Skeletal muscle tissue (tissue), 4 donors: ENCODE data around the gene TMEM253. TPM values are rescaled to one million over a fixed set of nuclear protein-coding genes. Genes with fewer than 3 reads are reported as not detected.

Experiments used
- H3K27ac ChIP-seq: one replicate; pipeline ENCODE4 v1.7.0; 2013; ENCODE audit warnings: mild to moderate bottlenecking, low read depth, low read length, inconsistent platforms
- H3K27me3 ChIP-seq, 3 donors: one replicate each; pipeline ENCODE4 v1.7.0; 2013; ENCODE audit warnings: low read length in 3 of 3; ENCODE audit not compliant: control insufficient read depth in 3 of 3, insufficient read depth in 3 of 3
- H3K36me3 ChIP-seq, 3 donors: one replicate each; pipeline ENCODE4 v1.7.0; 2013; ENCODE audit warnings: low read length in 3 of 3; ENCODE audit not compliant: control insufficient read depth in 3 of 3, insufficient read depth in 3 of 3
- H3K4me1 ChIP-seq, 3 donors: one replicate each; pipeline ENCODE4 v1.7.0; 2013; ENCODE audit warnings: low read length in 3 of 3, mild to moderate bottlenecking in 3 of 3; ENCODE audit not compliant: control insufficient read depth in 3 of 3, insufficient read depth in 3 of 3
- H3K4me3 ChIP-seq, 3 donors: one replicate each; pipeline ENCODE4 v1.7.0; 2013; ENCODE audit warnings: low read length in 3 of 3
- H3K9ac ChIP-seq, 3 donors: one replicate each; pipeline ENCODE4 v1.7.0; 2013; ENCODE audit warnings: low read length in 3 of 3, mild to moderate bottlenecking in 3 of 3, moderate library complexity in 2 of 3, low read depth in 1 of 3
- H3K9me3 ChIP-seq, 3 donors: one replicate each; pipeline ENCODE4 v1.7.0; 2013; ENCODE audit warnings: low read length in 3 of 3; ENCODE audit not compliant: control insufficient read depth in 3 of 3
- total RNA-seq: library from RNA; depleted of rRNA; stranded (reverse); fragments of >200 nt; gene quantifications from one replicate; pipeline ENCODE4 v1.2.3, GENCODE V29; 2014
- donor health status: Osteomylitis.

Gene TMEM253
- total RNA-seq, 1 donor from 2014 or later: not detected

DNA sequence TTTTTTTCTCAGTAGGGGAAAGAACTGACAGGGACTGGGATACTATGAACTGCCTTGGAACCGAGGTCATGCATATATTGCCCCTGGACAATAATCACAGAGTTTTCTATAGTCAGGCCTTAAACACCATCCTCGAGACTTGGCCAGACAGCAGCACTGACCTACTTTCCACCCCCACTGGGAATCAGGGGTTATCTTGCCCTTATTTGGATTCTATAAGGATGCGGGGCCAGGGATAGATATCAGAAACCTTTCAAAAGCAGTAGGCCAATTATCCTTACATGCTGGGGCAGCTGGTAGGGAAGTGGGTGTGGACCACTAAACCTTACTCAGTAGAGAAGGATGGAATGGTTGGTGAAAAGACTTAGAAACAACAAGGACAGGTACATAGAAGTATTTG lies 4.4 kb upstream of the TMEM253 start:
- H3K9me3 ChIP-seq: no peaks in the 10 kb centered on the region
- peaks cover 17 to 28% (median 23%) of the 10 kb centered on the region in 3 donors for H3K4me1 ChIP-seq
- peaks cover under 1 to 10% (median 6%) of the 10 kb centered on the region in 3 donors for H3K36me3 ChIP-seq
- no peak overlapping the region for H3K4me3 ChIP-seq
- peak overlapping the region; percentile 25 for H3K27ac ChIP-seq
- no peaks in the 10 kb centered on the region for H3K27me3 ChIP-seq
- no peak overlapping the region for H3K9ac ChIP-seq

DNA sequence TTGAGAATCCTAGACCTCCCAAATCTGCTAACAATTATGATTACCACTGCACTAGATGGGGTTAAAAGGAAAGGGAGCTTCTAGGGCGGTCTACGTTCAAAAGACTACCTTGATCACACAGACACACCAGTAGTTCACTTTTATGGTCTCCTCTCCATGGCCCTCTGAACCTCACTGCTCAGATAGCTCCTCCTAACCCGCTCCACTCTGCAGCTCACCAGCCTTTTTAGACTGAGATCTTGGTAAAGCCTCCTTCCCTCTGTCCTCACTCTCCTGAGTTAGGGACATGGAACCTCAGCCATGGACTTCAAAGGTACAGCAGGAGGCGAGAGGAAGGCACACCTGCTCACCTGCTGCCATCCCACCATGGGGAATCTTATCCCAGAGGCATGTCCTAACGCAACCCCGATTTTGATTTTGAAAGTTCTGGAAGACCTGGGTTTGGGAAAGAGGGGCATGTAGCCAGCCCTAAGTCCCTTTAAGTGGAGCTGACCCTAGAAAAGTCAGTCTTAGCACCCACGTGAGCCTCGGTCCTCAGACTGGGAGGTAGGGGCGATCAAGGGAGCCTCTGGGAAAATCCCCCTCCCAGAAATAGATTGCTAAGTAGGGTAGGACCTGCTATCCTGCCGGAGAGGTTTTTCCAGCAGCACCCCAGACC lies 3.8 kb upstream of the TMEM253 start:
- peaks cover 17 to 28% (median 23%) of the 10 kb centered on the region in 3 donors for H3K4me1 ChIP-seq
- H3K36me3 ChIP-seq: peaks cover 0 to 7% (median 4%) of the 10 kb centered on the region in 3 donors
- H3K9ac ChIP-seq: peak overlapping the region in 1 of 3 donors; percentile 40

DNA sequence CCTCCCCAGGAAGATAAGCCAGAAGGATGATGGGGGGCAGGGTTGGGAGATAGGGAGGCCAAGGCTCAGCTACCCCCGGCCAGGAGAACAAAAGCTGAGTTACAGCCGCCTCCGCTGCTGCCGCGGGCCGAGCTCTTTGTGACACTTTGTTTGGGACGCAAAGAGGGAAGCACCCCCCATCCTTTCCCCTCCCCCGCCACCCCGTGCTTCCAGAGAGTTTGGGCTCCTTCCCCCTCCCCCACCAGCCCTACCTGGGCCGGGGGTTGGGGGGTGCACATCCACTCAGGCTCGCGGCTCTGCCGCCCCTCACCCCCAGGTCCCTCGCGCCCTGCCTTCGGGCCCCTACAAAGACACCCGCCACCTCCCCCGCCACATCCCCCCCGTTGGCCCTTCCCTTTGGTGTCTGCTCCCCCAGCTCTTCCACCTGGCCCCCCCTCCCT lies 3.2 kb upstream of the TMEM253 start:
- no peaks in the 10 kb centered on the region for H3K9me3 ChIP-seq
- peak overlapping the region in 1 of 3 donors; percentile 40 for H3K9ac ChIP-seq
- no peaks in the 10 kb centered on the region for H3K27me3 ChIP-seq
- peaks cover 0 to 4% (median 4%) of the 10 kb centered on the region in 3 donors for H3K36me3 ChIP-seq
- peaks cover 17 to 29% (median 22%) of the 10 kb centered on the region in 3 donors for H3K4me1 ChIP-seq
- H3K4me3 ChIP-seq: peak overlapping the region in 2 of 3 donors; percentile 24 to 29
- peak overlapping the region; percentile 67 for H3K27ac ChIP-seq

More for the DNA sequence above, 3.8 kb upstream of the TMEM253 start:
- H3K27me3 ChIP-seq: no peaks in the 10 kb centered on the region
- H3K9me3 ChIP-seq: no peaks in the 10 kb centered on the region
- H3K27ac ChIP-seq: peak overlapping the region; percentile 67
- H3K4me3 ChIP-seq: peak overlapping the region; percentile 17 to 29 (median 24)

DNA sequence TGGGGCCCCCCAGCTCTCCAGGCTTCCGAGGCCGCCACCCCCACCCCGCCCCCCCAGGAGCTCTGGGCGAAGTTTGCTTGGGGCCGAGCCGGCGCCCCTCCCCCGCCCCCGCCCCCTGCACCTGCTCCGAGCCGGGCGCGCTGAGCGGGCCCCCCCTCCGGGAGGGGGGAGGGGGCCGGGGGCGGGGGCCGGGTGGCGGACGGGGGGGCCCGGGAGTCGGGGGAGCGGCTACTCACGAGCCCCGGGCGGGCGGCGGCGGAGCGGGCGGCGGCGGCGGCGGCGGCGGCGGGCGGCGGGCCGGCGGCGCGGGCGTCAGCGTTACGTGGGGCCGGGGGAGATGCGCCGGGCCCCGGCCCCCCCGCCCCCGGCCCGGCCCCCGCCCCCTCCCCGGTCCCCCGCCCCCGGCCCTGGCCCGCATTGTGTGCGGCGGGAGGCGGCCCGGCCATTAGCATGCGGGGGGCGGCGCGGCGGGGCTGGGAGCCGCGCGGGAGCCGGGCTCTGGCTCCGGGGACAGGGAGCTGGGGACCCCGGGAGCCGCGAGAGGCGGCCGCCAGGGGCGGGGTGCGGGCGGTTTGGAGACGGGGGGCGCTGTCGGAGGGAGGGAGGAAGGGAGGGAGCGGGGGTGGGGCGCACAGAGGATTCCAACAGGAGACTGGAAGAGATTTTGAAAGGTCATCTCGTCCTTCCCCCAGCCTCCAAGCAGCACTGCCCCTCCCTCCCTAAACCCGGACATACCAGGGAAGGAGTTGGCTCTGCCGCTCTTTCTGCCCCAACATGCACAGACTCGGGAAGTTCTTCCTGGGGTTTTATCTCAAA lies 2.6 kb upstream of the TMEM253 start, which contains the start of gene ZNF219:
TSS of gene ZNF219 (minus strand) at position 580 of the 816 bp plus-strand sequence. CDS start 5,064 bp downstream, outside the sequence.
- Histone ChIP-seq H3K27me3 (no peaks in the 10 kb centered on the region), H3K36me3 (peaks cover 0 to 1% (median under 1%) of the 10 kb centered on the region in 3 donors), H3K9me3 (no peaks in the 10 kb centered on the region), H3K4me3 (peak within 1 kb of the TSS; percentile 76 to 86 (median 82)), H3K9ac (peak within 1 kb of the TSS; percentile 74 to 82 (median 82)), H3K27ac (peak within 1 kb of the TSS; percentile 84), H3K4me1 (peaks cover 22 to 35% (median 25%) of the 10 kb centered on the region in 3 donors)

DNA sequence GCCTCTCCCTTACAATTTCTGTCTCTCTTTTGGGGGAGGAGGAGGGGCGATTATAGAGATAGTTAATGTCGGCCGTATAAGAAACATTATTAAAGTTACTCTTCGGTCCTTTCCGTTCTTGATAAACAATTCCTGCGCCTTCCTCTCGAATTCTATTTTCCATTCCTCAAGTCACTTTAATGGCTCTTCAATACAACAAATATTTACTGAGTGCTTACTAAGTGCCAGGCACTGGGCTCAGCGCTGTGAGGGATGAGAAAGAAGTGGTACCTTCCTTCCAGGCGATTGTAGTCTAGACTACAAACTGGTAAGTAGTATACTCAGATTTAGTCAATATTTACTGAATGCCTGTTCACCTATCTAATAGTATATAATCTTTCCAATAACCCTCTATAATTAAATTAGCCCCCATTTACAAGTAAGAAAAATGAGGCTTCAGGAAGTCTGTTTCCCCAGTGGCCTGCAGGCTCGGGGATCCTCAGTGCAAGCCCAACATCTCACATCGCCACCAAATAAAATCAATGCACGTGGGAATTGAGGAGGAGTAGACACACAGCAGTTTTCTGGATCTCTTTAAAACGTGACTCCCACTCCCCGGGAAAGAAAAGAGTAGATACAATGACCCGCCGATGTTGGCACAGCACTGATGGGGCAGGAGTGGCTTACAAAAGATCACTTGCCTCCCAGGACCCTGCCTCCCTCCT lies 1.8 kb upstream of the TMEM253 start:
- Histone ChIP-seq H3K4me3 (peak overlapping the region; percentile 76 to 86 (median 82)), H3K9me3 (no peaks in the 10 kb centered on the region), H3K9ac (peak overlapping the region; percentile 74 to 82 (median 82)), H3K36me3 (no peaks in the 10 kb centered on the region), H3K27me3 (no peaks in the 10 kb centered on the region), H3K27ac (peak overlapping the region; percentile 84), H3K4me1 (peaks cover 24 to 38% (median 26%) of the 10 kb centered on the region in 3 donors)

DNA sequence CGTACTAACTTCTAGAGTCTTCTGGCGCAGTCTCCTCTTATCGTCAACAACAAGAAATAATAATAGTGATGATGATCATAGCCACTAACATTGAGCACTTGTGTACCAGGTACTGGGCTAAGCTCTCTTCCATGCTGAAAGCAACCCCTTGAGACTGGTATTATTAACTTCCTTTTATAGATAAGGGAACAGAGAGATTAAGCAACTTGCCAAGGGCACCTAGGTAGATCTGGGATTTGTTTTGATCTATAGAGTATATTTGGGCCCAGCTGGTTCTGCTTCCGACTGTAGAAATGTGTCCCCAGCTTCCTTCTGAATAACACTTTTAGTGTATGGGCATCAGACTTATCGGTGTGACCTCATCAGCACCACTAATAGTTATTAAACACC lies 1.3 kb upstream of the TMEM253 start:
- Histone ChIP-seq H3K4me1 (peaks cover 27 to 44% (median 28%) of the 10 kb centered on the region in 3 donors), H3K9ac (peak overlapping the region in 1 of 3 donors; percentile 74), H3K9me3 (no peaks in the 10 kb centered on the region), H3K27ac (no peak overlapping the region), H3K4me3 (peak overlapping the region in 2 of 3 donors; percentile 76 to 86), H3K27me3 (no peaks in the 10 kb centered on the region), H3K36me3 (no peaks in the 10 kb centered on the region)

DNA sequence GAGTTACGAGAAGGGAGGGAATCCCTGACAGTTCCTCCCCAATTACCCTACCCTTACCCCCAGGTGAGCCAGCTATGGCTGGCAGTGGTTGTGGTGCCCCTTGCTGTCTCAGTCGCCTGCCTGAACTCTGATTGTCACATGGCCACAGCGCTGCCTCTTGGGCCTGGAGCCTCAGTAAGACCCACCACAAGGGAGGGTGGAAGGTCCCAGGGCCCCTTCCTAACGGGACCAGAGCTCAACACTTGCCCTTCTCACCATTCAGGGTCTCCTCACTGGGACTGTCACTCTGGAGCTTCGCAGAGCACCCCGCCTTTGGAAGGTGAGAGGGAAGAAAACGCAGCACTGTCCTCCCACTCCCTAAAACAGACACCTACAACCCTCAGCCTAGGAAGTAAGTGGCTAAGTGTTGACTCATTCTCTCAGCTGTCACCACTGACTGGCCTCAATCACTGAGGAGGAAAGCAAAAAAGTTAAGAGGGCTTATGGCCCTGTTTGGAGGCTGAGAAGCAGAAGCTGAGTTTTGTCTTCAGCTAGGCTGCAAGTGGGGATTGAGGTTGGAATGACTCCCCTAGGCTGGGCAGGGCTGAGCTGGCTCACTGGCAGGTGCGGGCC lies 1.0 kb downstream of the TMEM253 start:
- Histone ChIP-seq H3K27me3 (no peaks in the 10 kb centered on the region), H3K9ac (peak overlapping the region in 1 of 3 donors; percentile 35), H3K9me3 (no peaks in the 10 kb centered on the region), H3K4me1 (peaks cover 40 to 56% (median 41%) of the 10 kb centered on the region in 3 donors), H3K27ac (no peak overlapping the region), H3K36me3 (no peaks in the 10 kb centered on the region), H3K4me3 (no peak overlapping the region)

DNA sequence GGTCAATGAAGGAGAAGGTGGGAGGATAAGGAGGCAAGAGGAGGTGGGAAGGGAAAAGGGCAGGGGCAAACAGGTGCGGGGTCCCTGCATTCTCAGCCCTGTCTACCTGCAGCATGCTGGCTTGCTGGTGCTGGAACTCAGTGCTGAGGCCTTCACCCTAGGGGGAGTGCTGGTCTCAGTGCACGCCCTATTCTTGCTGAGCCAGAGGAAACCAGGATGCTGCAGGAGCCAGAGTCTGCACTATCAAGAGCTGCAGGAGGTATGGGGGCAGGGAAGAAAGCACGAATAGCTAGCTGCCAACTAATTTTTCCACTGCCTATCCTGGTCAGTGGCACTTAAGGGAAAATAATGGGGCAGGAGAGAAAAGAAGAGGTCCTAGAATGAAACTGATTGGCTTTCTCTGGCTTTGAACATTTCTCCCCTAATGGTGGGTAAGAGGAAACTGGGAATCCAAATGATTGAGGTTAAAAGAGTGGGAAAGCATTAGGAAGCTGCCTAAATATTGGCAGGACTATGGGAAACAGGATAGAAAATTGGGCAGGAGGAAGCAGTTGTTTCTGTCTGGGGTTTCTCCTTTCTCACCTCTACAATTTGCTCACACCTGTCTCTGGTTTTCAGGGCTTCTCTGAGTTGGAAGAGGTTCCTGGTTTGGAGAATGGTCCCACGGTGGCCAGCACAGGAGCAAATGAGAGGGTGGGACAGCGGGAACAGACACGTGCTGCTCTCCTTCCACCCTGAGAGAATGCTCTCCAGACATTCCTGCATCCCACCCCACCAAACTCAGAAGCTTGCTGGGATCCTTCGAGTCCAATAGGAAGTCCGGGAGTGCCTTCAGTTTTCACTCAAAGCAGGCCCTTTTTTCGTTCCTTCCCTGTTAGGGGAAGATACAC lies 1.9 kb downstream of the TMEM253 start:
- H3K36me3 ChIP-seq: no peaks in the 10 kb centered on the region
- H3K4me1 ChIP-seq: peaks cover 36 to 53% (median 43%) of the 10 kb centered on the region in 3 donors
- peak overlapping the region; percentile 98 for H3K27ac ChIP-seq
- H3K9ac ChIP-seq: peak overlapping the region; percentile 90 to 99 (median 90)
- no peaks in the 10 kb centered on the region for H3K9me3 ChIP-seq
- H3K4me3 ChIP-seq: peak overlapping the region; percentile 75 to 98 (median 88)
- H3K27me3 ChIP-seq: no peaks in the 10 kb centered on the region
